Neutrophil (primary cell): ENCODE data around the gene NCAM2.

Source experiments
- H3K27ac ChIP-seq: fragments of 200-600 bp; sonication (generic); 2 replicates; pipeline ENCODE4 v1.5.1; 2016; ENCODE audit warnings: mild to moderate bottlenecking, moderate library complexity
- H3K27me3 ChIP-seq: fragments of 200-600 bp; sonication (generic); 2 replicates; pipeline ENCODE4 v1.6.0; 2016; ENCODE audit warnings: mild to moderate bottlenecking
- H3K36me3 ChIP-seq: fragments of 200-600 bp; sonication (generic); 2 replicates; pipeline ENCODE4 v1.5.1; 2017
- H3K4me1 ChIP-seq, 2 experiments: fragments of 200-600 bp in 1 of 2; sonication (generic) in 1 of 2; 1 replicate in 1 of 2; 2 replicates in 1 of 2; pipeline versions ENCODE4 v1.5.1 to v1.6.1; 2013 to 2016; ENCODE audit warnings: low read depth in 1 of 2, low read length in 1 of 2, mild to moderate bottlenecking in 1 of 2, moderate library complexity in 1 of 2; ENCODE audit not compliant: control insufficient read depth in 1 of 2, insufficient read depth in 1 of 2
- H3K4me3 ChIP-seq, 2 experiments: fragments of 200-600 bp in 1 of 2; sonication (generic) in 1 of 2; 1 replicate in 1 of 2; 2 replicates in 1 of 2; pipeline ENCODE4 v1.5.1; 2013 to 2016; ENCODE audit warnings: low read depth in 1 of 2, low read length in 1 of 2, mild to moderate bottlenecking in 1 of 2, moderate library complexity in 1 of 2
- H3K9me3 ChIP-seq: fragments of 200-600 bp; sonication (generic); 2 replicates; pipeline ENCODE4 v1.5.1; 2016
- TF ChIP-seq, protein P1 (sequence below): fragments of 200-600 bp; sonication (generic); IDR thresholded peaks from 2 replicates; pipeline ENCODE4 v1.5.1; 2016; ENCODE audit warnings: antibody characterized with exemption

The NCAM2 gene

DNA sequence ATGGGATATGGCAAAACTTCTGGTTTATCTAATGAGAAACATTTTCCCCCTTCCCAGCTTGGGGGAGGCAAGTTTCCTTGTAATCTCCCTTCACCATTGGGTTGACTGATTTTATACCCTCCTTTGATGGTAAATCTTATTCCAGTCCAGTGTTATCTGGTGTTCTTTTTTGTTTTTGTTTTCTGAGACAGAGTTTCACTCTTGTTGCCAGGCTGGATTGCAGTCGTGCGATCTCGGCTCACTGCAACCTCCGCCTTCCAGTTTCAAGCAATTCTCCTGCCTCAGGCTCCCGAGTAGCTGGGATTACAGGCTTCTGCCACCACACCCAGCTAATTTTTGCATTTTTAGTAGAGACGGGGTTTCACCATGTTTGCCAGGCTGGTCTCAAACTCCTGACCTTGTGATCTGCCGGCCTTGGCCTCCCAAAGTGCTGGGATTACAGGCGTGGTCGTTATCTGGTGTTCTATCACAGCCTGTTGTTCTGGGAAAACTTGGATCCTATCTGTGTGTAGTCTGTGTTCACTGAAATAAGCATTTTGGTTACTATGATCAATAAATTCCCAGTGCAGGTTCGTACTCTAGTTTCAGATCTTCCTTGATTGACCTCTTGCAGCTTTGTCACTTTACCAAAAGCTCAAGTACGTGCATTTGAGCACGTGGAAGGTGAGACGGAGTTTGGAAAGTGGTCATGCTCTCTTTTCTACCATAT lies 281.1 kb downstream of the NCAM2 start:
- TF ChIP-seq, protein P1, sequence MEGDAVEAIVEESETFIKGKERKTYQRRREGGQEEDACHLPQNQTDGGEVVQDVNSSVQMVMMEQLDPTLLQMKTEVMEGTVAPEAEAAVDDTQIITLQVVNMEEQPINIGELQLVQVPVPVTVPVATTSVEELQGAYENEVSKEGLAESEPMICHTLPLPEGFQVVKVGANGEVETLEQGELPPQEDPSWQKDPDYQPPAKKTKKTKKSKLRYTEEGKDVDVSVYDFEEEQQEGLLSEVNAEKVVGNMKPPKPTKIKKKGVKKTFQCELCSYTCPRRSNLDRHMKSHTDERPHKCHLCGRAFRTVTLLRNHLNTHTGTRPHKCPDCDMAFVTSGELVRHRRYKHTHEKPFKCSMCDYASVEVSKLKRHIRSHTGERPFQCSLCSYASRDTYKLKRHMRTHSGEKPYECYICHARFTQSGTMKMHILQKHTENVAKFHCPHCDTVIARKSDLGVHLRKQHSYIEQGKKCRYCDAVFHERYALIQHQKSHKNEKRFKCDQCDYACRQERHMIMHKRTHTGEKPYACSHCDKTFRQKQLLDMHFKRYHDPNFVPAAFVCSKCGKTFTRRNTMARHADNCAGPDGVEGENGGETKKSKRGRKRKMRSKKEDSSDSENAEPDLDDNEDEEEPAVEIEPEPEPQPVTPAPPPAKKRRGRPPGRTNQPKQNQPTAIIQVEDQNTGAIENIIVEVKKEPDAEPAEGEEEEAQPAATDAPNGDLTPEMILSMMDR, result no peak
- H3K27ac ChIP-seq, result no peak overlapping the region
- no peak overlapping the region for H3K4me3 ChIP-seq
- no peaks in the 10 kb centered on the region for H3K9me3 ChIP-seq
- H3K27me3 ChIP-seq, result no peaks in the 10 kb centered on the region
- no peaks in the 10 kb centered on the region for H3K36me3 ChIP-seq
- no peaks in the 10 kb centered on the region for H3K4me1 ChIP-seq

DNA sequence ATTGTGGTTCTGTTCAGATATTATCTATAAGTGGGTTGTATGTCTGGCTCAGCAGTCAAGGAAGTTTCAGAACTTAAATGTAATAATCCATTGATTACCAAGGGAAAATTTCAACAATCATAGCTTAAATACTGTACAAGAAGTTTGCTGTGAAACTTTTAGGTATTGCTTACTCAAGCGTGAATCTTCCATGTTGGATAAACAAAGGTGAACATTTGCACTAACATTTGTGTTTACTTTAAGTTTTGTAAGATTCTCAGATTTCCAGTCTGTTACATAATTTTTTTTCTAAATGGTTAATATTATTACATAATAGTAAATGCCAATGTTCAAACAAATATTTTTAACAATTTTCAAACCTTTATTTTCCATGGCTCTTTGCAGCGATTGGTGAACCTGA lies 285.6 kb downstream of the NCAM2 start:
- H3K4me3 ChIP-seq, result no peak overlapping the region
- no peaks in the 10 kb centered on the region for H3K4me1 ChIP-seq
- TF ChIP-seq, protein P1, result no peak
- no peak overlapping the region for H3K27ac ChIP-seq
- no peaks in the 10 kb centered on the region for H3K36me3 ChIP-seq
- H3K9me3 ChIP-seq, result no peaks in the 10 kb centered on the region
- H3K27me3 ChIP-seq, result no peaks in the 10 kb centered on the region

DNA sequence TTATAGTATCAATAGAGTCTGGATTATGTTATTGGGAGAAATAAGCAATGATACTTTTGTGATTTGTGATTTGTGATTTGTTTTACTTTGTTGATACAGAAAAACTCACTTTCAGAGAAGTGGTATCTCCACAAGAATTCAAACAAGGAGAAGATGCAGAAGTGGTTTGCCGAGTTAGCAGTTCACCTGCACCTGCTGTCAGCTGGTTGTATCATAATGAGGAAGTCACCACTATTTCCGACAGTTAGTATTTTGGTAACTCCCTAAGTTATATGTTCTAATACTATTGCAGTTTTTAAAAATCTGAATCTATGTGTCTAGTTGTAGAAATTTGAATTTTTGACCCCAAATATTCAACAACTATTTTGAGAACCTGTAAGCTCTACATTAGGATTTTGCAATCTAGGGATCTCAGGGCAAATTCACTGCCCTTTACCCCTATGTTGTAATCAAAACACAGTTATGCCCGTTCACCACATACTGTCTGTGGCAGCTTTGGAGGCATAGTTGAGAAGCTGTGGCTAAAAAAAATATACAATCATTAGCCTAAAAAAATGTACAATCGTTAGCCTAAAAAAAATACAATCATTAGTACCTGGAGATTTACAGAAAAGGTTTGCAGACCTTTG lies 288.1 kb downstream of the NCAM2 start:
- TF ChIP-seq, protein P1, result no peak
- no peak overlapping the region for H3K4me3 ChIP-seq
- no peaks in the 10 kb centered on the region for H3K4me1 ChIP-seq
- no peaks in the 10 kb centered on the region for H3K27me3 ChIP-seq
- H3K9me3 ChIP-seq, result no peaks in the 10 kb centered on the region
- no peak overlapping the region for H3K27ac ChIP-seq
- no peaks in the 10 kb centered on the region for H3K36me3 ChIP-seq

DNA sequence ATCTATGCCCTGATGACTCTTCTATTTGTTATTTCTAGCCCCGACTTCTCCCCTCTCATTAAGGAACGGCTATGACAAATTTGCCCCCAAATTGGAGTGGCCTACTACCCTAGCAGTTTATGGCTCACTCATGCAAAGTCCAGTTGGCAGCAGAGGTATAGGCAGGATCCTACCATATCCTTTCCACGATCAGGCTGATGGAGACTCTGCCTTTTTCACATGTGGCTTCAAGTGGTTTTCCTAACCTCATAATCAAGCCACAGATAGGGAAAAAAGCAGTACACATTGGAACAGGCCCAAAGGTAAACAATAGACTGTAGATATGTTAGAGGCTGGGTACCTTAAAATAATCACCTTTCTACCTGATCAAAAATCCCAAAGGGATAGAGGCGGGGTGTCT lies 292.5 kb downstream of the NCAM2 start:
- Histone ChIP-seq H3K4me3 (no peak overlapping the region), H3K9me3 (no peaks in the 10 kb centered on the region), H3K36me3 (no peaks in the 10 kb centered on the region), H3K27me3 (no peaks in the 10 kb centered on the region), H3K27ac (no peak overlapping the region), H3K4me1 (no peaks in the 10 kb centered on the region)
- TF ChIP-seq, protein P1, result no peak

DNA sequence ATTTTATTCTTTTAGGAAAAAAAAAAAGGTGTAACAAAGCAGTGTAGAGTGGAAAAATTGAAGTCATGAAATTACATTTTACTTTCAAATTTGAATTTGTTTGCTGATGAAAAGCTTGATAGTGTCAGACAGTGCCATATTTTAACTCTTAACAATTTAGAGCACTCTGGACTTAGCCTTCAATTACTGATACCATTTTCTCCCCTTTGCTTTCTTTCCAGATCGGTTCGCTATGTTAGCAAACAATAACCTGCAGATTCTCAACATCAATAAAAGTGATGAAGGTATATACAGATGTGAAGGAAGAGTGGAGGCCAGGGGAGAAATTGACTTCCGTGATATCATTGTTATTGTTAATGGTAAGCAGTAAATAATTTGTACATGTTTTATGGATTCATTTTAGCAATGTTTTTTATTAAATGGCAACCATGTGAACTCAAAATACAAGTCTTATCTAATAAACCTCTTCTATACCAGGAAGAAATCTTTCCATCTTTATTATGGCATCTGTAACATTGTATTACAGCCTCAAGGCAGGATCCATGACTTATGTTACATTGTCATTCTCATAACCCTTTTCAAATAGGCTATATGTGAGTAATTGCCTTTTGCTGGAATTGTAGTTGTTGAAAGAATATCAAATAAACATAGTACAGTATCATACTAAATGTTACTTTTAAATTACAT lies 293.8 kb downstream of the NCAM2 start:
- H3K4me1 ChIP-seq, result no peaks in the 10 kb centered on the region
- H3K9me3 ChIP-seq, result no peaks in the 10 kb centered on the region
- TF ChIP-seq, protein P1, result no peak
- no peaks in the 10 kb centered on the region for H3K36me3 ChIP-seq
- H3K4me3 ChIP-seq, result no peak overlapping the region
- no peak overlapping the region for H3K27ac ChIP-seq
- H3K27me3 ChIP-seq, result no peaks in the 10 kb centered on the region
